HG03039 (cell line): Measurements from ENCODE around the gene HIC2.
"Not testable (repeated sequence)": the region's sequence is repeated elsewhere in the genome, so short reads cannot be mapped to it uniquely, and the experiment has no call there.

Experiments
- ATAC-seq: cut with Tn5 transposase; IDR thresholded peaks from one replicate; pipeline ENCODE4 v1.9.1; 2021; ENCODE audit warnings: mild to moderate bottlenecking, moderate library complexity; ENCODE audit not compliant: unreplicated experiment

The HIC2 gene

DNA sequence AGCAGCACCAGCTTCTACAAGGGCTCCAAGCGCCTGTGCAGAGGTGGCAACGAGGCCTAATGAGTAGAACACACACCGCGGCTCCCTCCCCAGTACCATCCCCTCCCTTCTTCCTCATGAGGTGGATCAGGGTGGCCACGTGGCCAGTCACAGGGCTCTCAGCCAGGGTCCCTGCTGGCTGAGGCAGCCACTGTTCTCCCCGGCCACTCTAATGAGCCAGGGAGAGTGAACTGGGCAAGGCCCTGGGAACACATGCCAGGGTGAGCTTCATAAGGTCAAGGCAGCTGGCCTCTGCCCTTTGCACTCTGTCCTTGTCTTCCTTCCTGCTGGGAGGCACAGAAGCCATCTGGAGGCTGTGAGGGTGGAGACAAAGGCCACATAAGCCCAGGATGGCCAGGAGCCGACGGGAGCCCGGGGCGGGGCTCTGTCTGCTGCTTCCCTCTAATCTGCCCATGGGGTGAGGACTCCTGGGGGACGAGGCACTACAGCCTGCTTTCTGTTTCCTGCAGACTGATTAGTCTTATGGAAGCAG lies 72.0 kb downstream of the HIC2 start:
- not testable (repeated sequence) for ATAC-seq

DNA sequence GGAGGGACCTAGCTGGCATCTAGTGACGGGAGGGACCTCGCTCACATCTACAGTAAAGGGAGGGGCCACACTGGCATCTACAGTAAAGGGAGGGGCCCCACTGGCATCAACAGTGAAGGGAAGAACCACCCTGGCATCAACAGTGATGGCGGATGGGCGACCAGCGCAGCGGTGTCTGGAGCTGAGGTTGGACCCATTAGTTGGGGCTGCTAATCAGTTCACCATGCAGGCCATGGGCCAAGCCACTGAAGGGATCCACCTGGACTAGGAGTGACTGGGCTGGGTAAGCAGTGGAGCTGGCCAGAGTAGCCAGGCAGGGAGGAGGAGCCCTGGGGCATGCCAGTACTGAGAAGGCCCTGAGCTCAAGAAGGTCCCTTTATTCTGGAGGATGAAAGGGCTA lies 73.4 kb downstream of the HIC2 start:
- not testable (repeated sequence) for ATAC-seq

DNA sequence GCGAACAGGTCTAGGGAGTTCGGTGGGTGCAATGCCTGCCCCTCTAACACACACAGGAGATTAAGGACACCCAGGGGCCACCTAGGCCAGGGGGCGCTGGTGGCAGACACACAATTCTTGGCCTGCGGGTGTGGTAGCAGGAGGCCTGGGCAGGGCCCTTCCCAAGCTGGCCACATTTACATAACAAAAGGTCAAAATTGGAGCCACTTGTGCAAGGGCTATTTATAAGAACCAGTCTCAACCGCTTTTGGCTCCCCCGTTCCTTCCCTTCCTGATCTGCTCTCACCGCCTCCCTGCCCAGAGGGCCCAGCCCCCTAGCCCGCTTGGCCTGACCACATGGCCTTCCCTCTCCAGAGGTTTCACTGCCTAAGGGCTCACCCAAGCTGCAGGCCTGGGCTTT lies 75.1 kb downstream of the HIC2 start:
- not testable (repeated sequence) for ATAC-seq

DNA sequence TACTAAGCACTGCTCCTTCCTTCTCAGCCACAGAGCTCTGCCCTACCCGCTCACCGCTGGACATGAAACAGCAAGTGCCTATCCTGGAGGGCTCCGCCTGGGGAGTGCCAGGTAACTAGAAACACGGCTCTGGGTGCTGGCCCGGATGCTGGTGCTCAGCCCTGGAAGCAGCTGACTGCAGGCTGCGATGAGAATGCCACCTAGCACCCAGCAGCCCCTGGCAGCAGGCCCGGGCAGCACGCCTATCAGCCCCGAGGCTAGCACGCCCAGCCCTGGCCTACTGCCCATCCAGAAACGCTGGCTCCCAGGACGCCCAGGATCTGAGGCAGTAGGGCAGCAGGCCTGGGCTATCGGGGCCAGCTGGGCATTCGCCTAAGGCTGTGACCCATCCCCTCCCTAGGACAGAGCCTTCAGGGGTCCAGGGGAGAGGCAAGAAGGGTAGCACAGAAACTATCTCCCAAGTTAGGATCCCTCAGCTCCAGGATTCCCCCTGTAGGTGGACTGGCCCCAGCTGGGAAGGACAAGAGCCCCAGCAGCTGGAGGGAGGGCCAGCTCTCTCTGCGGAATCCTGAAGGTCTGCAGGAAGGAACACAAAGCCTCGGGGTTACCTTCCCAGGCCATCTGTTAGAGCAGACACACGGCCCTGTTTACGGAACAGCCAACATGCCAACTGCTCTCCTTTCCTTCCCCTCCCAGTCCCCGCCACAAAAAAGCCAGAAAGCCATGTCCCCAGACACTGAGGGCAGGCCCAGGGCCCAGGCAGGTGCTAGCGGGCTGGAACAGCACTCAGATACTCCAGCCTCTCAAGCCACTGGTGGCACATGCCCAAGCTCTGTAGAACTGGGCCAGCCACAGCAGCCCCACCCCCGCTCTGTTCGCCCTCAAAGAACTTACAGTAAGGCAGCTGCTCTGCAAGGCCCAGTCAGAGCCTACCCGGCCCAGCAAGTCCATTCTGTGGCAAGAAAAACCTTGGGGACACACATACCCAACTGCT lies 76.9 kb downstream of the HIC2 start:
- ATAC-seq = not testable (repeated sequence)

DNA sequence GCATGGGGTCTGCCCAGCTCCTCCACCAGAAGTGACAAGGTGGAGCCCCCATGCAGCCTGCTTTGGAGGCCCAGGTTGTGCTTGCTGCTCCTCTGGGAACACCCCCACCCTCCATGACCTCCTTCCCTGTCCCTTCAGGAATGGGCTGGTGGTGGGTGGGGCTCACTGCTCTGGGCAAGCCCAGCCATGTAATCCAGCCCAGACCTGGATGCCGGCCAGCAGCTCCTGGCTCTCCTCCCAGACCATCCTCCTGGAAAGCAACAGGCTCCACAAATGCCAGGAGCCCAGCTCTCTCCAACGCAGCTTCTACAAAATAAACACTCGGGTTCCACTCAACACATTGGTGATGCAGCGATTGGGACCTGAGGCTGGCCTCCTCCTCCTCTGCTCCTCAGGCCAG lies 80.8 kb downstream of the HIC2 start:
- ATAC-seq = not testable (repeated sequence)

DNA sequence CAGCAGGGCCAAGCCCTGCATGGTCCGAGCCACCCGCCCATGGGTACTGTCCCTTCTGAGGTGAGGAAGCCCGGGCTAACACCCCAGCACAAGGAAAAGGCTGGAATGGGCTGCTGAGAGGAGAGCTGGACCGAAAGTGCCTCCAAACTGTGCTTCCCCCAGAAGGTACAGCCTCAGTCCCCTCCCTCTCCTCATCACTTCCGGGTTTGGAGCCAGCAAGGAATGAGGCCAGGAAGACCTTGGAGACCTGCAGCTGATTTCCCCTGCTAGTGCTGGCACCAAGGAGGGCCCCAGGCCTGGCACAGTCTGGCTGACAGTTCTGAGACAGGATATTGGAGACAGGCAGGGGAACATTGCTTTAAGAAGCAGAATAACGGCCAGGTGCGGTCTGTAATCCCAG lies 81.3 kb downstream of the HIC2 start:
- not testable (repeated sequence) for ATAC-seq

DNA sequence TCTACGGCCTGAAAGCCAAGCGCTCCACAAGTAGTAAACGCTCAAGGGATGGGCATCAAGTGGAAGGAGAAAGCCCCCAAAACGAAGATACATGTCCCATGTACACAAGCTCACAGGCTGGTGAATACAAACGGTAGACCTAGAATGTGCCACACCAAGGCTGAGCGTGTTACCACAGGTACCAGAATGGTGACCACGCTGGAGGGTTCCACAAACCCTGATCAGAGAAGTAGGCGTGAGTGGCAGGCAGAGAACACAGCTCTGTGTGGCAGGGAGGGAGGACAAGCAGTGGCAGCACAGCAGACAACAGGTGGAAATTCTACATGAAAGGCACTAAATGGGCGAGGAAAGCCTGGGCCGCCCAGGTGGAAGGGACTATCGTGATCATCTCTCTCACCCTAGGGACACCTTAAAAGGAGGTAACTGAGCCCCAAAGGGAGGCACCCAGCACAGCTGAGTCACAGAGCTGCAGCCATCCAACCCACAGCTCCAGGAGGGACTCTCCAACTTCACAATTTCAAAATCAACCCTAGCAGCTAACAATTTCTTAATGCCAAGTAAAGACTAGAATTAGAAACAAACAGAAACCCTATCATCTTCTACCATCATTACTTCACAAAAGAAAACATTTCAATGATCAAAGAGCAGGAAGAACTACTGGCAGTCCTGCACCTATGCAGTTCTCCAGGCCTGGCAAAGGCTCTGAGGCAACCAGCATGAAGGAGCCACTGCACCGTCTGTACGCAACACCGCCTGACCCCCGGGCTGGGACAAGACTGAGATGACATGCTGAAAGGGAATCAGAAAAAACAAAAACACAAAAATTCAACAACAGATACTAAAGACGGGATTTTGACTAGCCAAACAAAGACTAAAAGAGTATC lies 82.7 kb downstream of the HIC2 start:
- not testable (repeated sequence) for ATAC-seq
